ENCODE data around the gene ATG2B.
"Not testable (repeated sequence)": the region's sequence is repeated elsewhere in the genome, so short reads cannot be mapped to it uniquely, and the experiment has no call there.

Gene ATG2B

GRCh38 chr14:96368534-96368933, 5.4 kb upstream of the ATG2B start:
- DNase-seq, result no peak

GRCh38 chr14:96364962-96365361, 1.8 kb upstream of the ATG2B start:
- no peak for DNase-seq

GRCh38 chr14:96363751-96364336, 703 bp upstream of the ATG2B start:
- peak; percentile 55 for DNase-seq

GRCh38 chr14:96362071-96362964, 823 bp downstream of the ATG2B start:
- DNase-seq, result peak; percentile 35

GRCh38 chr14:96359959-96360358, 3.2 kb downstream of the ATG2B start:
- no peak for DNase-seq

- no peak for DNase-seq
Observed at GRCh38 chr14:96357216-96357615, 5.9 kb downstream of the ATG2B start.

GRCh38 chr14:96354246-96354645, 8.9 kb downstream of the ATG2B start:
- no peak for DNase-seq

GRCh38 chr14:96352708-96353107, 10.4 kb downstream of the ATG2B start:
- DNase-seq, result no peak

- no peak for DNase-seq
Observed at GRCh38 chr14:96351986-96352385, 11.2 kb downstream of the ATG2B start.

- no peak for DNase-seq
Observed at GRCh38 chr14:96349286-96350075, 13.7 kb downstream of the ATG2B start.

- DNase-seq, result not testable (repeated sequence)
Observed at GRCh38 chr14:96347957-96348356, 15.2 kb downstream of the ATG2B start.

- no peak for DNase-seq
Observed at GRCh38 chr14:96345669-96346068, 17.5 kb downstream of the ATG2B start.

- no peak for DNase-seq
Observed at GRCh38 chr14:96341323-96341722, 21.8 kb downstream of the ATG2B start.

- no peak for DNase-seq
Observed at GRCh38 chr14:96338551-96338950, 24.6 kb downstream of the ATG2B start.

- no peak for DNase-seq
Observed at GRCh38 chr14:96324219-96324618, 38.9 kb downstream of the ATG2B start.

GRCh38 chr14:96320605-96321004, 42.5 kb downstream of the ATG2B start:
- DNase-seq, result no peak

GRCh38 chr14:96318836-96319235, 44.3 kb downstream of the ATG2B start:
- DNase-seq, result no peak

GRCh38 chr14:96316087-96316486, 47.1 kb downstream of the ATG2B start:
- no peak for DNase-seq

- DNase-seq, result no peak
Observed at GRCh38 chr14:96310906-96311305, 52.2 kb downstream of the ATG2B start.

- no peak for DNase-seq
Observed at GRCh38 chr14:96309896-96310330, 53.2 kb downstream of the ATG2B start.

GRCh38 chr14:96309133-96309895, 53.8 kb downstream of the ATG2B start:
- DNase-seq, result no peak

GRCh38 chr14:96307434-96307833, 55.7 kb downstream of the ATG2B start:
- DNase-seq, result no peak

GRCh38 chr14:96304956-96305355, 58.2 kb downstream of the ATG2B start:
- DNase-seq, result no peak

Measured in NCI-H526 treated with DMSO at 0.1 percent for 48 hours (cell line).